ENCODE data around the gene PRKN. TPM values are rescaled to one million over a fixed set of nuclear protein-coding genes. Genes with fewer than 3 reads are reported as not detected.

Gene PRKN
- total RNA-seq, 1 experiment from 2014 or later, result 2.0 TPM

DNA sequence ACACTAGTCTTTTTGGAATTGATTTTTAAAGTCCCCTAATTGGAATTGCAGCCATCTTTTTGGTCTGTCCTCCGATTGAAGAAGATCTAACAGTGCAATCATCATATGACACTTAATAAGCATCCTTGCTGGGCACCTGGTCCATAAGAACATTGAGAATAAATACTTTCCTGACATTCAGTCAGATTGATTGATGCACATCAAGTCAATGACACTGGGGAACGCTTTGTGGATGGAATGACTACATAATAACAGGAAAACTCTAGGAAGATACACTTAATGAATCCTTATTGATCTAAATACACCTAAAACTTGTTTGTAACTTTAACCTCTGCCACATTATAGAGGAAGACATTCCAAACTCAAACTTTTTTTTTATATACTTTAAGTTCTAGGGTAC is 255.7 kb downstream of the PRKN start:
- WGBS (ENCODE audit: extremely low coverage, insufficient read length, low lambda C conversion rate), result no CpG with 5 or more reads among the region's 2 CpGs
- Histone ChIP-seq H3K27me3 (ENCODE audit: insufficient read depth, low read length) (no peaks in the 10 kb centered on the region), H3K79me2 (ENCODE audit: insufficient read depth, low read length) (no peaks in the 10 kb centered on the region), H2BK120ac (ENCODE audit: low read depth, low read length, poor library complexity, severe bottlenecking) (no peak overlapping the region), H2BK15ac (ENCODE audit: low read depth, low read length) (no peak overlapping the region), H3K4me1 (ENCODE audit: insufficient read depth, low read length) (no peaks in the 10 kb centered on the region), H4K20me1 (ENCODE audit: control insufficient read depth, insufficient read depth, insufficient read length) (no peaks in the 10 kb centered on the region), H3K4ac (ENCODE audit: low read depth, low read length) (no peak overlapping the region), H3K23ac (ENCODE audit: insufficient read length, low read depth, low read length) (no peak overlapping the region), H4K8ac (replicated peaks; ENCODE audit: insufficient read length, low read depth, low read length) (no peak overlapping the region), H3K4me2 (ENCODE audit: insufficient read depth, insufficient read length, low read length) (no peak overlapping the region), H3K14ac (ENCODE audit: insufficient read depth, low read length) (no peak overlapping the region), H3T11ph (ENCODE audit: low read length) (no peak overlapping the region), H4K5ac (ENCODE audit: insufficient read length, low read depth, low read length) (no peak overlapping the region), H4K91ac (ENCODE audit: insufficient read length, low read depth, low read length) (no peak overlapping the region), H2AK5ac (ENCODE audit: insufficient read length, low read length) (no peak overlapping the region), H2AFZ (ENCODE audit: low read length) (no peak overlapping the region), H3K79me1 (ENCODE audit: insufficient read depth, low read depth, low read length, poor library complexity, severe bottlenecking) (no peaks in the 10 kb centered on the region), H3K9ac (ENCODE audit: extremely low read depth, insufficient read length, low read length) (no peak overlapping the region), H3K23me2 (ENCODE audit: insufficient read length, low read depth, low read length, poor library complexity, severe bottlenecking) (no peaks in the 10 kb centered on the region), H2BK20ac (ENCODE audit: low read depth, low read length, poor library complexity, severe bottlenecking) (no peak overlapping the region), H2BK12ac (ENCODE audit: insufficient read length, low read depth, low read length) (no peak overlapping the region), H3K27ac (ENCODE audit: insufficient read length, low read depth, low read length) (no peak overlapping the region), H3K56ac (ENCODE audit: insufficient read length, low read depth, low read length) (no peak overlapping the region), H2BK5ac (ENCODE audit: insufficient read length, low read length) (no peak overlapping the region), H3K18ac (ENCODE audit: insufficient read length, low read depth, low read length) (no peak overlapping the region), H3K9me3 (ENCODE audit: control insufficient read depth, low read depth, low read length) (no peaks in the 10 kb centered on the region)
- no peaks in the 10 kb centered on the region for H3K9me3 Mint-ChIP-seq
- no peak overlapping the region for H3K4me3 Mint-ChIP-seq
- TF ChIP-seq, protein P1, sequence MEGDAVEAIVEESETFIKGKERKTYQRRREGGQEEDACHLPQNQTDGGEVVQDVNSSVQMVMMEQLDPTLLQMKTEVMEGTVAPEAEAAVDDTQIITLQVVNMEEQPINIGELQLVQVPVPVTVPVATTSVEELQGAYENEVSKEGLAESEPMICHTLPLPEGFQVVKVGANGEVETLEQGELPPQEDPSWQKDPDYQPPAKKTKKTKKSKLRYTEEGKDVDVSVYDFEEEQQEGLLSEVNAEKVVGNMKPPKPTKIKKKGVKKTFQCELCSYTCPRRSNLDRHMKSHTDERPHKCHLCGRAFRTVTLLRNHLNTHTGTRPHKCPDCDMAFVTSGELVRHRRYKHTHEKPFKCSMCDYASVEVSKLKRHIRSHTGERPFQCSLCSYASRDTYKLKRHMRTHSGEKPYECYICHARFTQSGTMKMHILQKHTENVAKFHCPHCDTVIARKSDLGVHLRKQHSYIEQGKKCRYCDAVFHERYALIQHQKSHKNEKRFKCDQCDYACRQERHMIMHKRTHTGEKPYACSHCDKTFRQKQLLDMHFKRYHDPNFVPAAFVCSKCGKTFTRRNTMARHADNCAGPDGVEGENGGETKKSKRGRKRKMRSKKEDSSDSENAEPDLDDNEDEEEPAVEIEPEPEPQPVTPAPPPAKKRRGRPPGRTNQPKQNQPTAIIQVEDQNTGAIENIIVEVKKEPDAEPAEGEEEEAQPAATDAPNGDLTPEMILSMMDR (conservative IDR thresholded peaks at IDR 0.05), result no peak
- no peak for DNase-seq
- H3K27me3 Mint-ChIP-seq (ENCODE audit: low read depth), result no peaks in the 10 kb centered on the region
- no peaks in the 10 kb centered on the region for H3K36me3 Mint-ChIP-seq (ENCODE audit: insufficient read depth in 1 of 3, low read depth in 3 of 3)
- no peak overlapping the region for H3K27ac Mint-ChIP-seq
- H3K4me1 Mint-ChIP-seq, result peaks cover 0 to 10% of the 10 kb centered on the region in 2 experiments; a peak in 1 of 4 replicates
